Mucosa of descending colon (tissue), 3 donors: ENCODE results near the gene PDLIM1. TPM values are rescaled to one million over a fixed set of nuclear protein-coding genes. Genes with fewer than 3 reads are reported as not detected.

Experiments
- ATAC-seq: fragments of 200-7000 bp; cut with Tn5 transposase; one replicate; pipeline ENCODE4 v1.9.1; 2020; ENCODE audit warnings: mild to moderate bottlenecking, moderate library complexity
- DNase-seq, 3 donors: peaks; one replicate each; pipeline ENCODE4 v3.0.0-alpha.2; 2020
- H3K36me3 ChIP-seq: fragments of 200-600 bp; one replicate; pipeline ENCODE4 v1.8.0; 2021; ENCODE audit warnings: low read depth, mild to moderate bottlenecking
- H3K4me1 ChIP-seq: fragments of 200-600 bp; one replicate; pipeline ENCODE4 v1.8.0; 2021; ENCODE audit warnings: low read depth, mild to moderate bottlenecking
- H3K4me3 ChIP-seq: fragments of 200-600 bp; one replicate; pipeline ENCODE4 v1.8.0; 2021; ENCODE audit warnings: mild to moderate bottlenecking
- H3K9me3 ChIP-seq: fragments of 200-600 bp; one replicate; pipeline ENCODE4 v1.8.0; 2021; ENCODE audit warnings: mild to moderate bottlenecking
- intact Hi-C, 2 donors: fragments of 100-400 bp; cut with DNase I in 1 of 2; cut with micrococcal nuclease in 1 of 2; formaldehyde crosslinking; loops; one replicate each; pipeline versions ENCODE4 v1.11.0 to v1.11.1; 2022; cut with DNase I, micrococcal nuclease
- total RNA-seq, 3 donors: library from RNA; stranded (reverse); fragmentation: NEBNext Ultra II Directional in 2 of 3; extraction: Animal tissue kit (Norgen Biotek cat#: 25700) in 2 of 3; gene quantifications; one replicate each; pipeline versions ENCODE4 v1.2.1 to v1.2.4, GENCODE V29; 2021 to 2023
- TF ChIP-seq, protein P1 (sequence below): fragments of 200-600 bp; IDR thresholded peaks from one replicate; pipeline ENCODE4 v1.8.0; 2022; ENCODE audit warnings: antibody characterized with exemption, mild to moderate bottlenecking
- donor health status: DM: no; HTN: no; CAD: no; lungs with moderate emphysema.
- donor health status: DM: no; HTN: no; CAD: no.
- donor health status: DM: no; HTN: yes; CAD: no.

Gene PDLIM1
- total RNA-seq, 3 donors from 2014 or later, result 177 to 434 (median 373) TPM

DNA sequence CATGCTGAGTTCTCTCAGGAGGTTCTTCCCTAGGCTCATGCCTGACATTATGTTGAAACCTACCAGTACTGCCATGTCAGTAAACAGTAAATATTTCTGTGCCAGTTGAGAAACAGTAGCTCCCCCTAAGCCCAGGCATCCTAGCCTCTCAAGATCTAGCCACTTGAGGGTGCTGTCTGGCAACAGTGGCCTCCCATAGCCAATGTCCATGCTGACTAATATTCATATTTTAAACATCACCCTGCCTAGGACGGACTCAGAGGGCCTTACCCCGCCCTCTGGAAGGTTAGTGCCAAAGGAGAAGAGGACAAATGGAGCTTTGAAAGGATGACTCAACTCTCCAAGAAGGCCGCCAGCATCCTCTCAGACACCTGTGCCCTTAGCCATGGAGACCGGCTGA lies 89.1 kb downstream of the PDLIM1 start:
- Histone ChIP-seq H3K4me3 (no peak overlapping the region), H3K36me3 (no peaks in the 10 kb centered on the region), H3K4me1 (no peaks in the 10 kb centered on the region), H3K9me3 (no peaks in the 10 kb centered on the region)
- no peak for ATAC-seq
- TF ChIP-seq, protein P1, sequence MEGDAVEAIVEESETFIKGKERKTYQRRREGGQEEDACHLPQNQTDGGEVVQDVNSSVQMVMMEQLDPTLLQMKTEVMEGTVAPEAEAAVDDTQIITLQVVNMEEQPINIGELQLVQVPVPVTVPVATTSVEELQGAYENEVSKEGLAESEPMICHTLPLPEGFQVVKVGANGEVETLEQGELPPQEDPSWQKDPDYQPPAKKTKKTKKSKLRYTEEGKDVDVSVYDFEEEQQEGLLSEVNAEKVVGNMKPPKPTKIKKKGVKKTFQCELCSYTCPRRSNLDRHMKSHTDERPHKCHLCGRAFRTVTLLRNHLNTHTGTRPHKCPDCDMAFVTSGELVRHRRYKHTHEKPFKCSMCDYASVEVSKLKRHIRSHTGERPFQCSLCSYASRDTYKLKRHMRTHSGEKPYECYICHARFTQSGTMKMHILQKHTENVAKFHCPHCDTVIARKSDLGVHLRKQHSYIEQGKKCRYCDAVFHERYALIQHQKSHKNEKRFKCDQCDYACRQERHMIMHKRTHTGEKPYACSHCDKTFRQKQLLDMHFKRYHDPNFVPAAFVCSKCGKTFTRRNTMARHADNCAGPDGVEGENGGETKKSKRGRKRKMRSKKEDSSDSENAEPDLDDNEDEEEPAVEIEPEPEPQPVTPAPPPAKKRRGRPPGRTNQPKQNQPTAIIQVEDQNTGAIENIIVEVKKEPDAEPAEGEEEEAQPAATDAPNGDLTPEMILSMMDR, result no peak
- no peak for DNase-seq
- intact Hi-C loops, result no loop called here

GRCh38 chr10:95196046-95196445 lies 94.8 kb downstream of the PDLIM1 start:
- H3K9me3 ChIP-seq, result no peaks in the 10 kb centered on the region
- no peak overlapping the region for H3K4me3 ChIP-seq
- no peaks in the 10 kb centered on the region for H3K4me1 ChIP-seq
- intact Hi-C loops, result no loop called here
- TF ChIP-seq, protein P1, result no peak
- no peaks in the 10 kb centered on the region for H3K36me3 ChIP-seq
- DNase-seq (no peak), ATAC-seq (no peak)

- Histone ChIP-seq H3K9me3 (no peaks in the 10 kb centered on the region), H3K36me3 (no peaks in the 10 kb centered on the region), H3K4me1 (no peaks in the 10 kb centered on the region), H3K4me3 (no peak within 1 kb of the TSS)
- ATAC-seq, result no peak
- TF ChIP-seq, protein P1, result no peak
- no peak for DNase-seq
- intact Hi-C loops, result no loop called here
These were observed 96.9 kb downstream of the PDLIM1 start, which contains the start of gene ACSM6 for GRCh38 chr10:95193944-95194343. Gene ACSM6, plus strand, starts transcription at chr10:95194238. Its CDS starts 248 bp downstream, at chr10:95194486.

- no peaks in the 10 kb centered on the region for H3K4me1 ChIP-seq
- TF ChIP-seq, protein P1, result no peak
- no peak overlapping the region for H3K4me3 ChIP-seq
- no peak for ATAC-seq
- no peaks in the 10 kb centered on the region for H3K36me3 ChIP-seq
- no peak for DNase-seq
- intact Hi-C loops, result no loop called here
- H3K9me3 ChIP-seq, result no peaks in the 10 kb centered on the region
These were observed 102.2 kb downstream of the PDLIM1 start for GRCh38 chr10:95188593-95188992.

- H3K4me1 ChIP-seq, result no peaks in the 10 kb centered on the region
- H3K9me3 ChIP-seq, result no peaks in the 10 kb centered on the region
- DNase-seq (no peak), ATAC-seq (no peak)
- H3K4me3 ChIP-seq, result no peak overlapping the region
- no peaks in the 10 kb centered on the region for H3K36me3 ChIP-seq
- TF ChIP-seq, protein P1, result no peak
- intact Hi-C loops, result no loop called here
These were observed 103.2 kb downstream of the PDLIM1 start for GRCh38 chr10:95187617-95188016.

Other genes starting within 250 kb of the PDLIM1 start
- gene CYP2C8, start 221.5 kb downstream of the PDLIM1 start, total RNA-seq, result 1 to 10 TPM in 2 of 3 donors, under 1 TPM in 1; 0.25 to 4.1 (median 1.0) TPM
- gene ACSM6, start 96.8 kb downstream of the PDLIM1 start, total RNA-seq, result not detected